ENCODE measurements around the gene ZRANB1.
"Not testable (repeated sequence)": the region's sequence is repeated elsewhere in the genome, so short reads cannot be mapped to it uniquely, and the experiment has no call there.

ZRANB1 gene

GRCh38 chr10:124963866-124964720, 22.2 kb downstream of the ZRANB1 start:
- Mint-ChIP-seq H3K4me3 (no peak overlapping the region), H3K27me3 (ENCODE audit: low read depth) (no peaks in the 10 kb centered on the region), H3K4me1 (ENCODE audit: low read depth) (peaks cover 10% of the 10 kb centered on the region), H3K9me3 (no peaks in the 10 kb centered on the region), H3K27ac (no peak overlapping the region), H3K36me3 (ENCODE audit: low read depth) (peaks cover 19% of the 10 kb centered on the region)

DNA sequence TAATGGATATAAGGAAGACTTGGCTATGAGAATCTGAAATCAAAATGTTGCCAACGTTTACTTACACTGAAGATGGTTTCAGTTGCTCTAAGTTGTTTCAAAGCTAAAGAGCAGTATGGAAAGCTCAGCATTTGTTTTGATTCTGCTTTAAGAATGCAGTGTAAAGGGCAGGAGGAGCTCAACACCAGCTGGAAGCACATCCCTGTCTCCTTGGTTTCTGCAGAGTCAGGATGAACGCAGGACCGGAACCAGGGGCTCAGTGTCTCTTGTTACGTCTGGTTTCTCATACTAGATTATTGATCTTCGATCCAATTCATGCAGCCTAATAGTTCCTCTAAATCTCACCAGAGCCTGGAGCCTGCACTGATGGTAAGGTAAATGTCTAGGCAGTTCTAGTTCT, 24.1 kb downstream of the ZRANB1 start:
- Mint-ChIP-seq H3K4me3 (no peak overlapping the region), H3K27ac (no peak overlapping the region), H3K36me3 (ENCODE audit: low read depth) (peaks cover 22% of the 10 kb centered on the region), H3K9me3 (no peaks in the 10 kb centered on the region), H3K27me3 (ENCODE audit: low read depth) (no peaks in the 10 kb centered on the region), H3K4me1 (ENCODE audit: low read depth) (peaks cover 9% of the 10 kb centered on the region)

DNA sequence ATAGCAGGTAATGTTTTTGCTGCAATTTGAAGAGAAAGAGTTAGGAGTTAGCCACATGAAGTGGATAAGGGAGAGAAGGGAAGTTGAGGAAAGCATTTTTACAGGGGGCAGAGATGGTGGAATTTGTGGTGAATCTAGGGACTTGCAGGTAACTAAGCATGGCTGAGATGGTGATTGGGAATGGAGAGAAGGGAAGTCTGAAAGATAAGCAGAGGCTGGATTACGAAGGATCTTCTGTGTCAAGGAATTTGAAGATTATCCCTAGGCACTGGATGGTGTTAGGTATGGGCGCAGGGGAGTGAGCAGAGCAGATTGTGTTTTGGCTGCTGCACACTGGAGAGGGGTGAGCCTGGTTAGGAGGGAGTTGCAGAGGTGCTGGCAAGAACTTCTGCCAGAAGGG, 25.3 kb downstream of the ZRANB1 start:
- Mint-ChIP-seq H3K27me3 (ENCODE audit: low read depth) (no peaks in the 10 kb centered on the region), H3K4me3 (no peak overlapping the region), H3K9me3 (no peaks in the 10 kb centered on the region), H3K27ac (no peak overlapping the region), H3K36me3 (ENCODE audit: low read depth) (peaks cover 26% of the 10 kb centered on the region), H3K4me1 (ENCODE audit: low read depth) (peaks cover 12% of the 10 kb centered on the region)

GRCh38 chr10:124971276-124971675, 29.4 kb downstream of the ZRANB1 start:
- Mint-ChIP-seq H3K27me3 (ENCODE audit: low read depth) (no peaks in the 10 kb centered on the region), H3K4me1 (ENCODE audit: low read depth) (peaks cover 18% of the 10 kb centered on the region), H3K4me3 (no peak overlapping the region), H3K27ac (no peak overlapping the region), H3K36me3 (ENCODE audit: low read depth) (peaks cover 39% of the 10 kb centered on the region), H3K9me3 (no peaks in the 10 kb centered on the region)

GRCh38 chr10:124972637-124973036, 30.7 kb downstream of the ZRANB1 start:
- Mint-ChIP-seq H3K36me3 (ENCODE audit: low read depth) (peaks cover 37% of the 10 kb centered on the region), H3K27ac (no peak overlapping the region), H3K27me3 (ENCODE audit: low read depth) (no peaks in the 10 kb centered on the region)

GRCh38 chr10:124974131-124974530, 32.2 kb downstream of the ZRANB1 start:
- Mint-ChIP-seq H3K27me3 (ENCODE audit: low read depth) (no peaks in the 10 kb centered on the region), H3K4me3 (no peak overlapping the region), H3K4me1 (ENCODE audit: low read depth) (peaks cover 22% of the 10 kb centered on the region), H3K36me3 (ENCODE audit: low read depth) (peaks cover 32% of the 10 kb centered on the region), H3K9me3 (no peaks in the 10 kb centered on the region), H3K27ac (no peak overlapping the region)

More at GRCh38 chr10:124972637-124973036, 30.7 kb downstream of the ZRANB1 start:
- Mint-ChIP-seq H3K9me3 (no peaks in the 10 kb centered on the region), H3K4me1 (ENCODE audit: low read depth) (peaks cover 21% of the 10 kb centered on the region), H3K4me3 (no peak overlapping the region)

DNA sequence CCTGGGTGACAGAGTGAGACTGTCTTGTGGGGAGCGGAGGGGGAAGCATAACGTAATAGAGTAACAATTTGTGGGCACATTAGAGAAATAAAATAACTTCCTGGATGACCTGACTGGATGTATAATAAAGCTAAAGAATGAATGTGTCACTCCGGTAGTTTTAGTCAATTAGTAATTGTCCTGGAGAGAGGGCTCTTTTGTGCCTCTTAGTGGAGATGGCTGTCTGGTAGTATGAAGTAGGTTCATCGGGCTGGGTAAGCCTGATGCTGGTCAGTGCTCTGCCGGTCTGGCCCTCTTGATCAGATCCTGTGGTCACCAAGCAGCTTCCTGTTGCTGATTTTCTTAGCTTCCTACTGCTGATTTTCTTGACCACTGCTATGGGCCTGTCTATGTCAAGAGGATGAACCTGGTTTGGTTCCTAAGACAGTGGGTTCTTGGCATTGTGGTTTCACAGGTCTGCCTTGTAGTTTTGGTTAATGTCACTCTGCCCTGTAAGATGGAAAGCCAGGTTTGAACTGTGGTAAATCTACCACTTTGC, 34.1 kb downstream of the ZRANB1 start:
- H3K4me1 Mint-ChIP-seq (ENCODE audit: low read depth): peaks cover 19% of the 10 kb centered on the region
- H3K36me3 Mint-ChIP-seq (ENCODE audit: low read depth): peaks cover 35% of the 10 kb centered on the region
- no peaks in the 10 kb centered on the region for H3K9me3 Mint-ChIP-seq
- H3K4me3 Mint-ChIP-seq: no peak overlapping the region
- no peaks in the 10 kb centered on the region for H3K27me3 Mint-ChIP-seq (ENCODE audit: low read depth)
- no peak overlapping the region for H3K27ac Mint-ChIP-seq

- Mint-ChIP-seq H3K4me3 (no peak overlapping the region), H3K36me3 (ENCODE audit: low read depth) (peaks cover 40% of the 10 kb centered on the region), H3K27me3 (ENCODE audit: low read depth) (no peaks in the 10 kb centered on the region), H3K9me3 (no peaks in the 10 kb centered on the region), H3K4me1 (ENCODE audit: low read depth) (peaks cover 13% of the 10 kb centered on the region), H3K27ac (no peak overlapping the region)
Observed at GRCh38 chr10:124977161-124977560, 35.2 kb downstream of the ZRANB1 start.

DNA sequence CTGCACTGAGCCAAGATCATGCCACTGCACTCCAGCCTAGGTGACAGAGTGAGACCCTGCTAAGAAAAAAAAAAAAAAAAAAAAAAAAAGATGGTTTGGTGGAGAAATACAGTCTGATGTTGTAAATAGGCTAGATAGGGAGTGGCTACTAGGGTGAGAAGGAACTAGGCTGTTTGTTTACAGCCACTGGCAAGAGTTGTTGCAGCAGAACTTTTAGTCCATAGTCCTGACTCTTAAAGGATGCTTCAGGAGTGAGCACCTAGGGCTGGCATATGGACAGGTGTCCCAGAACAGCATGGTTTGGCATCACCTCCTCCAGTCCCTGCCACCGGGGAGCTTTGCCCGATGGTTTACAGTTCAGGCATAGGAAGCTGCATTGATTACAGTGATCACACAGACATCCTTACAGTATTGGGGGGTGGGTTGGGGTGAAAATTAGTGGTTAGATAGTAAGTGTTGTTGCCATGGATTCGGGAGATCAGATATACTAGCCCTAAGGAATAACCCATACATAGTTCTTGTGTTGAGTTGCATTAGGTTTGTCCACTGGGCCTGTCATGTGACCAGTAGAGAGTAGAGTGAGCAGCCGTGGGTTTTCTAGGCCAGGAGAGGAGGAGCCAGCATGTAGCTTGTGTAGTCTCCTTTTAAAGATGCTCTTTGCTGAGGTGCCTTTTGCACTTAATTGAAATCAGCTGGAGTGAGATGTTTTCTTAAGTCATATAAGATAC, 35.9 kb downstream of the ZRANB1 start:
- Mint-ChIP-seq H3K4me3 (no peak overlapping the region), H3K36me3 (ENCODE audit: low read depth) (peaks cover 45% of the 10 kb centered on the region), H3K27ac (no peak overlapping the region), H3K9me3 (no peaks in the 10 kb centered on the region), H3K27me3 (ENCODE audit: low read depth) (no peaks in the 10 kb centered on the region), H3K4me1 (ENCODE audit: low read depth) (peaks cover 13% of the 10 kb centered on the region)

GRCh38 chr10:124978376-124978725, 36.4 kb downstream of the ZRANB1 start:
- Mint-ChIP-seq H3K36me3 (ENCODE audit: low read depth) (peaks cover 50% of the 10 kb centered on the region), H3K4me3 (no peak overlapping the region), H3K27ac (no peak overlapping the region), H3K9me3 (no peaks in the 10 kb centered on the region), H3K4me1 (ENCODE audit: low read depth) (peaks cover 13% of the 10 kb centered on the region), H3K27me3 (ENCODE audit: low read depth) (no peaks in the 10 kb centered on the region)

DNA sequence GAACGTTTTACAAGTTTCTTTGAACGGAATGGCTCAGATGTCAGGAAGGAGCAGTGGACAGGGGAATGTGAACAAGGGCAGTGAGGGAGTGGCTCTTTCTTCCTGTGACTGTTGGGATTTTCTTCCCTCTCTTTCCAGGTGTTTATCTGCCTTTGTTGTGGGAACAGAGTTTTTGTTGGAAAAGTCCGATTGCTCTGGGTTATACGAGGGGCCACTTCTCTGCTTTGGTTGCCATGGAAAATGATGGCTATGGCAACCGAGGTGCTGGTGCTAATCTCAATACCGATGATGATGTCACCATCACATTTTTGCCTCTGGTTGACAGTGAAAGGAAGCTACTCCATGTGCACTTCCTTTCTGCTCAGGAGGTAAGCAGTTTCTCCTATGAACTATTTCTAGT, 41.4 kb downstream of the ZRANB1 start:
- Mint-ChIP-seq H3K27me3 (ENCODE audit: low read depth) (no peaks in the 10 kb centered on the region), H3K36me3 (ENCODE audit: low read depth) (peaks cover 41% of the 10 kb centered on the region), H3K27ac (no peak overlapping the region)

GRCh38 chr10:124984376-124984775, 42.5 kb downstream of the ZRANB1 start:
- Mint-ChIP-seq H3K4me1 (ENCODE audit: low read depth) (peaks cover 5% of the 10 kb centered on the region), H3K27me3 (ENCODE audit: low read depth) (no peaks in the 10 kb centered on the region), H3K4me3 (no peak overlapping the region), H3K27ac (no peak overlapping the region), H3K36me3 (ENCODE audit: low read depth) (peaks cover 38% of the 10 kb centered on the region), H3K9me3 (no peaks in the 10 kb centered on the region)

More for the DNA sequence above, 41.4 kb downstream of the ZRANB1 start:
- Mint-ChIP-seq H3K4me1 (ENCODE audit: low read depth) (peaks cover 5% of the 10 kb centered on the region), H3K9me3 (no peaks in the 10 kb centered on the region), H3K4me3 (no peak overlapping the region)

DNA sequence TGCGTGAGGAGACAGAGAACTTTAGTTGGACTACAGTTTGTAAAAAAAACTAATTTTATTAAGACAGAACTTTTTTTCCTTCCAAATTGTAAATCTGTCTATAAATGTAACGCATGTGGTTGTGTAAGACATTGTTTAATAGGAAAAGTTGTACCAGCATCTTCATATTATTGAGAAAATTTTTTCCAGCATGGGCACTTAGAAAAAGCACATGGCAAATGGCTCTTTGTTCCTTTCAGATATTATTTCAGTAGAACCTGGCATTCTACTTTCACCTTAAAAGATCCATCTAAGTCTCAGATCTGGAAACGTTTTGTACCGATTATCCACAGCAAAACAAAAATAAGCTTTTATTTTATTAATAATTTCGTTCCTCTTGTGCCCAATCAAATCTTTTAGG, 43.2 kb downstream of the ZRANB1 start:
- Mint-ChIP-seq H3K4me1 (ENCODE audit: low read depth) (peaks cover 5% of the 10 kb centered on the region), H3K27ac (no peak overlapping the region), H3K36me3 (ENCODE audit: low read depth) (peaks cover 35% of the 10 kb centered on the region), H3K4me3 (no peak overlapping the region), H3K27me3 (ENCODE audit: low read depth) (no peaks in the 10 kb centered on the region), H3K9me3 (no peaks in the 10 kb centered on the region)

DNA sequence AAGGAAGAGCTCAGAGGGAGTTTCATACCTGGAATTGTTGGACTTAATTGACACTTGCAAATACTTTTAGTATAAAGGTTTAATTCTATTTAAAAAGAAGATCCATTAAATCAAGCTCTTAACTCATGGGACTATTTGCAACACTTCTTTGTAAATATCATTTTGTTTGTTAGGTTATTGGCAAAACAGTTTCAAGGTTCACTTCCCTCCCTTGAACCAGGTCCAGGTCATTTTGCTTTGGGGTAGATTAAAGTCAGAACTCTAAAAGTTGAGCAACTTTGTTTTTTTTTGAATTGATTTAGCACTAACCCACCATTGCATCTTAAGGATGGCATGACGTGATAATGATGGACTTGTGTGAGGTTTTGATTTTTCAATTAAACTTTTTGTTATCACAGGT, 45.9 kb downstream of the ZRANB1 start:
- Mint-ChIP-seq H3K27ac (no peak overlapping the region), H3K4me3 (no peak overlapping the region), H3K27me3 (ENCODE audit: low read depth) (no peaks in the 10 kb centered on the region), H3K9me3 (no peaks in the 10 kb centered on the region), H3K36me3 (ENCODE audit: low read depth) (peaks cover 21% of the 10 kb centered on the region), H3K4me1 (ENCODE audit: low read depth) (peaks cover 5% of the 10 kb centered on the region)

GRCh38 chr10:124988753-124989152, 46.8 kb downstream of the ZRANB1 start:
- not testable (repeated sequence) for H3K27me3 Mint-ChIP-seq (ENCODE audit: low read depth); H3K4me3 Mint-ChIP-seq; H3K27ac Mint-ChIP-seq; H3K4me1 Mint-ChIP-seq (ENCODE audit: low read depth); H3K9me3 Mint-ChIP-seq
- peaks cover 13% of the 10 kb centered on the region for H3K36me3 Mint-ChIP-seq (ENCODE audit: low read depth)
